Cardiac fibroblast (primary cell): ENCODE measurements around the gene SEZ6.
A peak's percentile ranks its signal among the peaks of the same experiment; 100 is the strongest.

Source experiments
- DNase-seq, 2 donors: peaks; one replicate each; pipeline versions ENCODE4 v3.0.0 to v3.0.0-alpha.2; 2010; ENCODE audit warnings: low read depth in 2 of 2
- H3K4me3 ChIP-seq, 2 donors: replicated peaks in 1 of 2; 1 replicate in 1 of 2; 2 replicates in 1 of 2; pipeline ENCODE4 v1.5.1; 2011; ENCODE audit warnings: low read depth in 2 of 2, low read length in 2 of 2, mild to moderate bottlenecking in 2 of 2, moderate library complexity in 1 of 2
- TF ChIP-seq, protein P1 (sequence below): IDR thresholded peaks from one replicate; pipeline ENCODE4 v1.5.1; 2011; ENCODE audit warnings: low read depth, mild to moderate bottlenecking, low read length, inconsistent platforms

SEZ6 gene

DNA sequence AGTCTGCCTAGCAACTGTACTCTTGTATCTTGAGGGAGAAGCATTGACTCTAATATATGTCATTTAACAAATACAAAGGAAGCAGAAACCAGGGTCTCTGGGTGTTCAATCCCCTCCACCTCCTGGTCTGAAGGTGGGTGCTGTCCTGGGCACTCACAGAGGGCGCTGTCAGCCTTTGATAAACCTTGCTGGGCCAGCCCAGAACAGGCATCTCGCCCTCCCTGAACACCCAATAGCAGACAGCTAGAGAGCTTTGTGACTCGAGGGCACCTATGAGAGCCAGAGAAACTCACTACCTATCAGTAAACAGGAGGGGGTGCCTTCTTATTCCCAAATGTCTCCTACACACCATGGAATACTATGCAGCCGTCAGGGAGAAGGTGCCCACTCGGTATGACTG, 30.8 kb upstream of the SEZ6 start:
- H3K4me3 ChIP-seq: no peak overlapping the region
- no peak for DNase-seq
- TF ChIP-seq, protein P1, sequence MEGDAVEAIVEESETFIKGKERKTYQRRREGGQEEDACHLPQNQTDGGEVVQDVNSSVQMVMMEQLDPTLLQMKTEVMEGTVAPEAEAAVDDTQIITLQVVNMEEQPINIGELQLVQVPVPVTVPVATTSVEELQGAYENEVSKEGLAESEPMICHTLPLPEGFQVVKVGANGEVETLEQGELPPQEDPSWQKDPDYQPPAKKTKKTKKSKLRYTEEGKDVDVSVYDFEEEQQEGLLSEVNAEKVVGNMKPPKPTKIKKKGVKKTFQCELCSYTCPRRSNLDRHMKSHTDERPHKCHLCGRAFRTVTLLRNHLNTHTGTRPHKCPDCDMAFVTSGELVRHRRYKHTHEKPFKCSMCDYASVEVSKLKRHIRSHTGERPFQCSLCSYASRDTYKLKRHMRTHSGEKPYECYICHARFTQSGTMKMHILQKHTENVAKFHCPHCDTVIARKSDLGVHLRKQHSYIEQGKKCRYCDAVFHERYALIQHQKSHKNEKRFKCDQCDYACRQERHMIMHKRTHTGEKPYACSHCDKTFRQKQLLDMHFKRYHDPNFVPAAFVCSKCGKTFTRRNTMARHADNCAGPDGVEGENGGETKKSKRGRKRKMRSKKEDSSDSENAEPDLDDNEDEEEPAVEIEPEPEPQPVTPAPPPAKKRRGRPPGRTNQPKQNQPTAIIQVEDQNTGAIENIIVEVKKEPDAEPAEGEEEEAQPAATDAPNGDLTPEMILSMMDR: no peak

DNA sequence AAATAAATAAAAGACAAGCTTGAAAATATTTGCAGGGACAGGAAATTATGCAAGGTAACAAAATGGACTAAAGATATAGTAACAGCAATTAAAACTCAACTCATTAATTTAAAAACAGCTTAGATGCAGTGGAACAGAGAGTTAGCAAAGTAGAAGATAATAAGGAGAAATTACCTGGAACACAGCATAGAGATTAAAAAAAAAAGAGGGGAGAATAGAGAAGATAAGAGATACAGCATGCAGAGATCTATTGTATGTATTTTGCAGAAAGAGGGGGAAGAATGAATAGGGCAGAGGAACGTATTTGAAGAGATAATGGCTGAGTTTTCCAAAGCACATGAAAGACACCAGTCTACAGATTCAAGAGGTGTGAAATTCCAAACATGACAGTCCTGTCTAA, 28.7 kb upstream of the SEZ6 start:
- no peak for DNase-seq
- TF ChIP-seq, protein P1: no peak
- no peak overlapping the region for H3K4me3 ChIP-seq

DNA sequence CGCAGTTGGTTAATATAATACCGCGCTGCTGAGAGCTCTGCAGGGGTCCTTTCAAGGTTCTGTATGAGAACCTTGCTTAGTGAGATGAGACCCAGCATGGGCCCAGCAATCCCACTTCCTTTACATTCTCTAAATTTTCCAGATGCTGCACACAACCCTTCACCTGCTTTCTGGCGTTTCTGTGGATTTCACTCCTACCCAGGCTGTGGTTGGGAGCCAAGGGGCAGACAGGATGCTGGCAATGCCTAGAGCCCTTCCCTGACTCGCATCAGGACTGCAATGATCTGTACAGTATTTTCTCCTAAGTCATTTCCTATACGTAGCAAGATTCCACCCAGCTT, 27.0 kb upstream of the SEZ6 start:
- H3K4me3 ChIP-seq: no peak overlapping the region
- DNase-seq: peak; percentile 15 to 29
- TF ChIP-seq, protein P1: no peak

DNA sequence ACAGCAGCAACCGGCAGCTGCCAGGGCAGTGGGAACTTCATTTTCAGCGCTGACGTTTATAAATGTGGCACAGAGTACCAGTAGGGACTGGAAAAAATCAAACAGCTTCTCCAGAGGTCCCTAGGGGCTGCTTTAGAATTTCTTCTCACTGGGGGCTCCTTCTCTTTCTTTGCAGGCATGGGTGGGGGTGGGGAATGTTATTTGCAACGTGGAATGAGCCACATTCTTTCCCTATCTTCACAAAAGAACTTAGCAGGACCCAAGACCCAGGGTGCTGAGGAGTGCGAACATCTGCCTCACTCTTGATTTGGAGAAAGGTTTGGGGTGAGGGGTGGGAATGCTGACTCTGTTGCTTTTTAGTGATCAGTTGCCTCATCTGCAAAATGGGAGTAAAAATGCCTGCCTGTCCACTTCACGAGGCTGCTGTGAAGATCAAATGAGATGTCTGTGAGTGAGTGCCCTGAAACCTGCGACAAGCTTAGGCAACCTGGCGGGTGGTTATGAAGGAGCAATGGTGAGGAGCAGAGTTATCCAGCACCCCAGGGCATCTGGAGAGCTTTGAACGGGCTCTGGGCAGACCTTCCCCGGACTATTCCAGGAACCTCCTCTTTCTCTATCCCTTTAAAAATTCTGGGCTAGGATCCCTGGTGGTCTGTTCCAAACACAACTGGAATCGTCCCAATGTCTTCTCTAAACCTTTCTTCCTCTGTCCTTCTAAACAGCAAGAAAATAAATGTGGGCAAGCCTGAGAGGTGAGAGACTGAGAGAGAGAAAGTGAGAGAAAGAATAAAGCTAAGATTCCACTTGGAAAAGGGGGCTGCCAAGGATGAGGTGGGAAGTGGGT, 26.4 kb upstream of the SEZ6 start:
- H3K4me3 ChIP-seq: no peak overlapping the region
- TF ChIP-seq, protein P1: no peak
- DNase-seq: no peak

DNA sequence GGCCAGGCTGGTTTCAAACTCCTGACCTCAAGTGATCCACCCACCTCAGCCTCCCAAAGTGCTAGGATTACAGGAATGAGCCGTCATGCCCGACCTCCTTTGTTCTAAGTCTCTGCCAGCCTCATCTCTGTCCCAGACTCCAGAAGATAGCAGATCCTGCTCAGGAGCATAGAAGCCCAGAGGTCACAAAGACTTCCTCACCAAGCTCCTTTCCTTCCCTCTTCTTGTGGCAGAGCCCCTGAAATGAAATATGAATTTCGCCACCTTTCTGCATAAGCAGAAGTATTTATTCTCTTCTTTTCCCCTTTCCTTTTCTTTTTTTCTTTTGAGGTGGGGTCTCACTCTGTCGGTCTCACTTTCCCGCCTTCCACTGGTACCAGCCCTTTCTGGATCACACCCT, 25.7 kb upstream of the SEZ6 start:
- no peak for DNase-seq
- no peak overlapping the region for H3K4me3 ChIP-seq
- TF ChIP-seq, protein P1: no peak

DNA sequence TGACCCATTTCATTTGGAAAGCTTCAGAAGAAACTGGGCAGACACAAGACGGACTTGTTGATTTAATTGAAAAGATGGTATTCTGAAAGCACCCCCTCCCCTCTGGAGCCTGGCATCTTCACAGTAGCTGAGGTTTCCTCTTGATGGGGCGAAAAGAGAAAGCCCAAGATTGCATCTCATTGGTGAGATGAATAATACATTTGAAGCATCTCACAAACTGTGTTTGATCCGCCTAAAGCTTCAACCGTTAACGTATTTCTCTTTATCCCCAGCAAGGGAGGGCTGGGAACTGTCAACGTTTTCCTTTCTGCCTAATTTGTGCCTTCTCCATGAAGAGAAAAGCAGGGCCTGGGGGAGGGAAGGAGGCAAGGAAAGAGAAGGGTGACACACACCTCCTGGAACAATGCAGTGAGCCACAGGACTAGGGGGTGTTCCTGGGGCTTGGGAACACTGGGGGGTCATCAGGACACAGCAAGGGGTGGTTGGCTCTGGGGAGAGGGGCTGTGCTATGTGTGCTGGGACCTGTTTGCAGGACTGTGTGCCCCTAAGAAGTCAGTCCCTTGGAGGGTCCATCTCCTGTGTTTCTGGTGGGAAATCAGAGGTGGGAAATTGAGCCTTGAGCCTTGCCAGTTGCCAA, 18.6 kb upstream of the SEZ6 start:
- no peak overlapping the region for H3K4me3 ChIP-seq
- DNase-seq: no peak
- TF ChIP-seq, protein P1: no peak

DNA sequence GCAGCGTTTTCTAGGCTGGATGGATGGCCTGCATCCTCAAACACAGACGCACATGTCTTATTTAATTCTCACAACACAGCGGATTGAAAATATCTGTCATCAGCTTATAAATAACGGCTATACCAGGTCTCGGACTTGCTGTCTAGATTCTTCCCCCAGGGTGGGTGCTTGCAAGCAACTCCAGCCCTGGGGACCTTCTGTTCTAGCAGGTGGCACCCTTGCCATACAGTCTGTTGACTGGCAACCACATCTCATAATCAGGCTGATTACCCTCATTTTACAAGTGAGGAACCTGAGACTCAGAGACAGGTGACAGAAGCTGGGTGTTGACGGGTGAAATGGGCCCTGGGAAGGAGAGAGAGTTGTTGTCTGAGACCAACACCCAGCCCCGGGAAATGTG, 16.2 kb upstream of the SEZ6 start:
- TF ChIP-seq, protein P1: no peak
- DNase-seq: no peak
- no peak overlapping the region for H3K4me3 ChIP-seq
